Measurements from ENCODE around the gene ANO1. TPM values are rescaled to one million over a fixed set of nuclear protein-coding genes. Genes with fewer than 3 reads are reported as not detected.

The ANO1 gene
- total RNA-seq, 3 donors from 2014 or later (not counting 1 experiment from before 2014, with no cell fraction given), result not detected

GRCh38 chr11:70189622-70190021 lies 111.5 kb downstream of the ANO1 start:
- H3K4me3 ChIP-seq (ENCODE audit: low read length), result no peak overlapping the region
- H3K4me1 Mint-ChIP-seq, result peaks cover 5 to 9% of the 10 kb centered on the region in 2 donors
- H3K9me3 Mint-ChIP-seq, result no peaks in the 10 kb centered on the region

GRCh38 chr11:70191495-70192140 lies 113.5 kb downstream of the ANO1 start:
- no peak overlapping the region for H3K27ac Mint-ChIP-seq
- DNase-seq (peak; percentile 36 to 61), ATAC-seq (peak; percentile 47 to 77 (median 71))
- Histone ChIP-seq H3K27ac (ENCODE audit: low read length) (no peak overlapping the region), H3K4me3 (ENCODE audit: low read length) (no peak overlapping the region), H3K36me3 (ENCODE audit: control insufficient read depth, insufficient read depth, low read length) (no peaks in the 10 kb centered on the region), H3K27me3 (ENCODE audit: control insufficient read depth, insufficient read depth, low read length) (peaks cover 5% of the 10 kb centered on the region), H3K9me3 (ENCODE audit: control insufficient read depth, insufficient read depth, low read length) (no peaks in the 10 kb centered on the region), H3K4me1 (ENCODE audit: control insufficient read depth, insufficient read depth, low read length) (peaks cover 4% of the 10 kb centered on the region)
- H3K36me3 Mint-ChIP-seq, result no peaks in the 10 kb centered on the region
- no peaks in the 10 kb centered on the region for H3K9me3 Mint-ChIP-seq
- WGBS (ENCODE audit: insufficient coverage), result 19% methylated on average over 22 of the region's 22 CpGs
- no peak overlapping the region for H3K4me3 Mint-ChIP-seq
- peak; percentile 43 for TF ChIP-seq CTCF (IDR thresholded peaks at IDR 0.05)
- H3K4me1 Mint-ChIP-seq, result peaks cover 5 to 9% of the 10 kb centered on the region in 2 donors
- peaks cover 0 to 6% of the 10 kb centered on the region in 2 donors for H3K27me3 Mint-ChIP-seq (ENCODE audit: low read depth in 2 of 2)
- intact Hi-C loops (cut with micrococcal nuclease), result no loop called here

More at GRCh38 chr11:70189622-70190021, 111.5 kb downstream of the ANO1 start:
- WGBS (ENCODE audit: insufficient coverage), result 87% methylated on average over 11 of the region's 11 CpGs
- H3K4me3 Mint-ChIP-seq, result no peak overlapping the region
- H3K4me1 ChIP-seq (ENCODE audit: control insufficient read depth, insufficient read depth, low read length), result peaks cover 4% of the 10 kb centered on the region
- ATAC-seq, result no peak
- H3K27me3 ChIP-seq (ENCODE audit: control insufficient read depth, insufficient read depth, low read length), result peaks cover 5% of the 10 kb centered on the region
- no peaks in the 10 kb centered on the region for H3K9me3 ChIP-seq (ENCODE audit: control insufficient read depth, insufficient read depth, low read length)
- no peak overlapping the region for H3K27ac ChIP-seq (ENCODE audit: low read length)
- H3K36me3 ChIP-seq (ENCODE audit: control insufficient read depth, insufficient read depth, low read length), result no peaks in the 10 kb centered on the region
- H3K27me3 Mint-ChIP-seq (ENCODE audit: low read depth in 2 of 2), result peaks cover 0 to 2% of the 10 kb centered on the region in 2 donors
- no peak overlapping the region for H3K27ac Mint-ChIP-seq
- no peak for TF ChIP-seq CTCF (IDR thresholded peaks at IDR 0.05)
- intact Hi-C loops (cut with micrococcal nuclease), result no loop called here
- DNase-seq, result no peak
- no peaks in the 10 kb centered on the region for H3K36me3 Mint-ChIP-seq

- Mint-ChIP-seq H3K27ac (no peak overlapping the region), H3K36me3 (no peaks in the 10 kb centered on the region), H3K4me3 (no peak overlapping the region), H3K9me3 (no peaks in the 10 kb centered on the region), H3K4me1 (peaks cover 5 to 9% of the 10 kb centered on the region in 2 donors), H3K27me3 (ENCODE audit: low read depth in 2 of 2) (peaks cover 0 to 6% of the 10 kb centered on the region in 2 donors)
- Histone ChIP-seq H3K27me3 (ENCODE audit: control insufficient read depth, insufficient read depth, low read length) (peaks cover 5% of the 10 kb centered on the region), H3K4me3 (ENCODE audit: low read length) (no peak overlapping the region), H3K4me1 (ENCODE audit: control insufficient read depth, insufficient read depth, low read length) (peaks cover 4% of the 10 kb centered on the region), H3K9me3 (ENCODE audit: control insufficient read depth, insufficient read depth, low read length) (no peaks in the 10 kb centered on the region), H3K27ac (ENCODE audit: low read length) (no peak overlapping the region), H3K36me3 (ENCODE audit: control insufficient read depth, insufficient read depth, low read length) (no peaks in the 10 kb centered on the region)
- intact Hi-C loops (cut with micrococcal nuclease), result no loop called here
- no peak for ATAC-seq
- TF ChIP-seq CTCF (IDR thresholded peaks at IDR 0.05), result no peak
- no peak for DNase-seq
- WGBS (ENCODE audit: insufficient coverage), result 92% methylated on average over 15 of the region's 15 CpGs
Observed at GRCh38 chr11:70192666-70193410, 114.7 kb downstream of the ANO1 start.
